BE2C (cell line): ENCODE results near the gene VIPAS39.

ENCODE experiments used
- DNase-seq: peaks from one replicate; pipeline ENCODE4 v3.0.0-alpha.2; 2020
- H3K27me3 ChIP-seq: fragments of 250-450 bp; sonication (Bioruptor Pico); 2 replicates; pipeline ENCODE4 v1.5.1; 2020; ENCODE audit warnings: mild to moderate bottlenecking
- H3K36me3 ChIP-seq: fragments of 250-450 bp; sonication (Bioruptor Pico); 2 replicates; pipeline ENCODE4 v1.5.1; 2020; ENCODE audit warnings: mild to moderate bottlenecking
- H3K4me1 ChIP-seq: fragments of 250-450 bp; sonication (Bioruptor Pico); 2 replicates; pipeline ENCODE4 v1.5.1; 2020
- H3K4me3 ChIP-seq: 2 replicates; pipeline ENCODE4 v1.5.1; 2011; ENCODE audit warnings: low read depth, low read length
- H3K9me3 ChIP-seq: fragments of 250-450 bp; sonication (Bioruptor Pico); 2 replicates; pipeline ENCODE4 v1.5.1; 2020
- TF ChIP-seq, protein P1 (sequence below): IDR thresholded peaks from 2 replicates; pipeline ENCODE4 v1.5.1; 2012; ENCODE audit warnings: mild to moderate bottlenecking, low read depth, low read length

VIPAS39 gene

DNA sequence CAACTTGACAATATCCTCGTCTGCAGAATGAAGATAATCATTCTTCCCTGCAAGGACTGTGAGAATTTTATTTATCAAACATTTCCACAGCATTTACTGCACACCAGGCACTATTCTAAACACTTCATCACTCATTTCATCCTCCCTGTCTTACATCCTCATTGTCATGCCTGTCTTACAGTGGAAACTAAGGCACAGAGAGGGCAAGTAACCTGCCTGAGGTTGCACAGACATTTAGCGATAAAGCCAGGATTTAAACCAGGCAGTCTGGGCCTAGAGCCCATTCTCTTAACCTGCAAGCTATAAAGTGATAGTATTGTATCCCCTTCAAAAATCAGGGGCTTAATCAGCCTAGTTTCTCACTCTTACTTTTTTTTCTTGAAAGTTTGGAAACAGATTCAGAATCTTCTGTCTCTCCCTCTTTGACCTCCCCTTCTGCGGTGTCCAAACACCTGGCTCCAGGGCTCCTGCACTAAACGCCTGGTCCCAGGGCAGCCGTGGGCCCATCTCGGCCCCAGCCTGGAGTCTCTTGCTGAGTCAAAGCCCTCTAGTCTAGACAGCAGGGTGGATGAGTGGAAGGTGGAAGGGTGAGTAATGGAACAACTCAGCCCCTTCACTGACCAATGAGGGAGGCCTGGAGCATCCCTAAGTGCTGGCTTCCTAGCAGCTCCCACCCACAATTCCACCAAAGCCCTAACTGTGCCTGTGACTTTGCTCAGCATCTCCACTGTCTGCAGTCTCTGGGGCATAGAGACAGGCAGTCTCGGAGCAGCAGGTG lies 28.7 kb upstream of the VIPAS39 start:
- no peaks in the 10 kb centered on the region for H3K9me3 ChIP-seq
- H3K27me3 ChIP-seq = no peaks in the 10 kb centered on the region
- no peaks in the 10 kb centered on the region for H3K4me1 ChIP-seq
- H3K36me3 ChIP-seq = no peaks in the 10 kb centered on the region
- H3K4me3 ChIP-seq = no peak overlapping the region
- TF ChIP-seq, protein P1, sequence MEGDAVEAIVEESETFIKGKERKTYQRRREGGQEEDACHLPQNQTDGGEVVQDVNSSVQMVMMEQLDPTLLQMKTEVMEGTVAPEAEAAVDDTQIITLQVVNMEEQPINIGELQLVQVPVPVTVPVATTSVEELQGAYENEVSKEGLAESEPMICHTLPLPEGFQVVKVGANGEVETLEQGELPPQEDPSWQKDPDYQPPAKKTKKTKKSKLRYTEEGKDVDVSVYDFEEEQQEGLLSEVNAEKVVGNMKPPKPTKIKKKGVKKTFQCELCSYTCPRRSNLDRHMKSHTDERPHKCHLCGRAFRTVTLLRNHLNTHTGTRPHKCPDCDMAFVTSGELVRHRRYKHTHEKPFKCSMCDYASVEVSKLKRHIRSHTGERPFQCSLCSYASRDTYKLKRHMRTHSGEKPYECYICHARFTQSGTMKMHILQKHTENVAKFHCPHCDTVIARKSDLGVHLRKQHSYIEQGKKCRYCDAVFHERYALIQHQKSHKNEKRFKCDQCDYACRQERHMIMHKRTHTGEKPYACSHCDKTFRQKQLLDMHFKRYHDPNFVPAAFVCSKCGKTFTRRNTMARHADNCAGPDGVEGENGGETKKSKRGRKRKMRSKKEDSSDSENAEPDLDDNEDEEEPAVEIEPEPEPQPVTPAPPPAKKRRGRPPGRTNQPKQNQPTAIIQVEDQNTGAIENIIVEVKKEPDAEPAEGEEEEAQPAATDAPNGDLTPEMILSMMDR = no peak
- DNase-seq = no peak

- Histone ChIP-seq H3K4me1 (no peaks in the 10 kb centered on the region), H3K4me3 (no peak overlapping the region), H3K9me3 (no peaks in the 10 kb centered on the region), H3K27me3 (no peaks in the 10 kb centered on the region), H3K36me3 (no peaks in the 10 kb centered on the region)
- DNase-seq = no peak
- TF ChIP-seq, protein P1 = no peak
These were observed 27.9 kb upstream of the VIPAS39 start for GRCh38 chr14:77485256-77485655.

DNA sequence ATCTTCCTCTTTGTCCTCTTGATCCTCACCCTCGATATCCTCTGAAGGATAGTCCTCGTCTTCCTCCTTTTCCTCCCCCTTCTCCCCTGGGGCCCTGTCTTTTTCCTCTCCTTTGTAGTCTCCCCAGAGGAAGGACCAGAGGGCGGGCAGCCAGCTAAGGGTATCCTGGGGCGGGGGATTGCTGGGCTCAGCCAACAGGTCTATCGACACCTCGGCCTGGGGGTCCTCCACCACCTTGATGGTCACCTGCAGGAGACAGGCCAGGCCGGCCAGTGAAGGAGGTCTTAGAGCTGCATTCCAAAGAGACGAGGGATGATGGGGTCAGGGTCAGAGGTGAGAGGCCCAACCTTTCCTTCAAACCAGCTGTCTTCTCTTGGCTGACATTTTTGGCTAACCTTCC lies 25.0 kb upstream of the VIPAS39 start:
- H3K4me1 ChIP-seq = no peaks in the 10 kb centered on the region

GRCh38 chr14:77478796-77479195 lies 21.4 kb upstream of the VIPAS39 start:
- TF ChIP-seq, protein P1 = no peak
- no peaks in the 10 kb centered on the region for H3K27me3 ChIP-seq
- H3K4me3 ChIP-seq = no peak overlapping the region
- DNase-seq = no peak
- no peaks in the 10 kb centered on the region for H3K36me3 ChIP-seq
- H3K4me1 ChIP-seq = no peaks in the 10 kb centered on the region
- H3K9me3 ChIP-seq = no peaks in the 10 kb centered on the region

More for the DNA sequence above, 25.0 kb upstream of the VIPAS39 start:
- no peaks in the 10 kb centered on the region for H3K27me3 ChIP-seq
- TF ChIP-seq, protein P1 = no peak
- no peaks in the 10 kb centered on the region for H3K36me3 ChIP-seq
- H3K9me3 ChIP-seq = no peaks in the 10 kb centered on the region
- no peak overlapping the region for H3K4me3 ChIP-seq
- no peak for DNase-seq

DNA sequence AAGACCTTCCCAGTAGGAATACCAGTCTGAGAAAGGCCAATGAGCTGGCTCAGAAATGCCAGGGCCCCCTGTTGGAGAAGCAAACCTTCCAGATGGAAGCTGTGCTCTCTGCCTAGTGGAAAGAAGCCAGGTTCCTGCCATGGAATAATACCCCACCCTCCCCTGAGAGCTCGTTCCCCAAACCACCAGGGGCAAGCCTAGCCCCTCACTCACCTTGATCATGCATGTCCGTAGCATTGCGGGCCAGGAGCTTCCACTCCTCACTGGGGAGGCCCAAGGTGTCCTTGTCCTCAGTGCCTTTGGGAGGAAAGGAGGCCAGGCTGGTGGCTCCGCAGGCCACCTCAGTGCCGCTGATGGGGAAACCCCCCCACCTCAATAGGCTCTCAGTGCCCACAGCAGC lies 20.6 kb upstream of the VIPAS39 start:
- TF ChIP-seq, protein P1 = no peak
- Histone ChIP-seq H3K4me3 (no peak overlapping the region), H3K27me3 (no peaks in the 10 kb centered on the region), H3K36me3 (no peaks in the 10 kb centered on the region), H3K4me1 (no peaks in the 10 kb centered on the region), H3K9me3 (no peaks in the 10 kb centered on the region)
- DNase-seq = no peak

DNA sequence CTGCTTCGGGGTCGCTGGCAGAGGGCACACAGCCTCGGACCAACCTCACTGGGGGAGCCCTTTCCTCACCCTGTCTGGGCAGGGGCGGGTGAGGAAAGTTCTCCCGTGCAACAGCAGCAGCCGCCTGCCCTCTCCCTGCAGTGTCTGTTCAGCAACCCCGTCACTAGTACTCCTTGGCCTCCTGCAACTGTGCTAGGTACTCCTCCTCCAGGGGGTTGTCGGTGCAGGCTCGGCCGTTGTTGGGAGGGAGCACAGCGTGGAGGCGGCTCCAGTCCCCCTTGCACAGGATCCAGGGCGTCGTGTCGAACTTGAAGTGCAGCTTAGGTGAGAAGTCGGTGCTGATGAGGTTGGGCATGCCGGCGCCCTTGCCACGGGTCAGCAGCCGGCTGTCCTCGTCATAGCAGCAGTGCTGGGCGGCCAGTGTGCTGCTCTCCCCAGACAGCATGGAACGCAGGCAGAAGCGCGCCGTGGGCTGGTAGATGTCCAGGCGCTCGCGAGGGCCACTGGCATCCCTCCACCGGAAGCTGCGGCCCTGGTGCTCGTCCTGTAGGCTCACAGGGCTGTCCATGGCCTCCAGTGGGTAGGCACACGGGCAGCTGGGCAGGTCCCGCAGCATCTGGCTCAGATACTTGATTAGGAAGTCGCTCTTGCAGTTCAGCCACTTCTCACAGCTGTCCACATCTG lies 18.2 kb upstream of the VIPAS39 start:
- Histone ChIP-seq H3K4me3 (no peak overlapping the region), H3K4me1 (no peaks in the 10 kb centered on the region), H3K36me3 (no peaks in the 10 kb centered on the region), H3K9me3 (no peaks in the 10 kb centered on the region), H3K27me3 (no peaks in the 10 kb centered on the region)
- TF ChIP-seq, protein P1 = no peak
- no peak for DNase-seq
